UCSD-AML1 (cell line): Measurements from ENCODE around the gene NUP210L.
"Not testable (repeated sequence)": the region's sequence is repeated elsewhere in the genome, so short reads cannot be mapped to it uniquely, and the experiment has no call there.

ENCODE experiments used
- DNase-seq: peaks from one replicate; lab custom pipeline; 2025; ENCODE audit not compliant: unreplicated experiment; lab: John Stamatoyannopoulos, UW

Gene NUP210L

DNA sequence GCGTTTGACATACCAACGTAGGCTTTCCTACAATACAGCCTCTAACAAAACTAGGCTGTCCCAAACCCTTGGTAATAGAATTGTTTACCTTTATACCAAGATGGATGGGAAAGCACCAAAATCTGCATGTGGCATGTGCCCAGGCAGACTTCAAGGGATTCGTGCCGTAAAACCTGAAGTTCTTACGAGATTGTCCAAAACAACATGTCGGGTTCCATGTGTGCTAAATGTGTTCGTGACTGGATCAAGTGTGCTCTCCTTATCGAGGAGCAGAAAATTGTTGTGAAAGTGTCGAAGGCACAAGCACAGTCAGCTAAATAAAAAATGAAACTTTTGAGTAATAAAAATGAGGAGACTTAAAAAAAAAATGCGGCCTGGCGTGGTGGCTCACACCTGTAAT, 159.2 kb downstream of the NUP210L start:
- no peak for DNase-seq

DNA sequence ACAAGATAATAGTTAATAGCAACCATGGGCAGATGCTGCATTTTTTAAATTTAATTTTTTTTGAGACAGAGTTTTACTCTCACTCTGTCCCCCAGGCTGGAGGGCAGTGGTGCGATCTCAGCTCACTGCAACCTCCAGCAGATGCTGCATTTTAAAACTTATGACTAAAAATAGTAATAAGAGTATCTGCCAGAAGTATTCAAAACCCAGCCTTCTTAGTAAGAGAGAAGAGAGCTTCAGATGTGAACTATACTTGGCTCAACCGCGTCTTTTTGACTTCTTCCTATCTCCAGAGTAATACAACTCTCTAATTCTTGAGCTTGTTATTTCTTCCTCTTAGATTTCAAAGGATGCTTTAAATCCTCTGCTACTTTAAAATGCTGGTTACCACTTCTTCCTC, 159.7 kb downstream of the NUP210L start:
- no peak for DNase-seq

DNA sequence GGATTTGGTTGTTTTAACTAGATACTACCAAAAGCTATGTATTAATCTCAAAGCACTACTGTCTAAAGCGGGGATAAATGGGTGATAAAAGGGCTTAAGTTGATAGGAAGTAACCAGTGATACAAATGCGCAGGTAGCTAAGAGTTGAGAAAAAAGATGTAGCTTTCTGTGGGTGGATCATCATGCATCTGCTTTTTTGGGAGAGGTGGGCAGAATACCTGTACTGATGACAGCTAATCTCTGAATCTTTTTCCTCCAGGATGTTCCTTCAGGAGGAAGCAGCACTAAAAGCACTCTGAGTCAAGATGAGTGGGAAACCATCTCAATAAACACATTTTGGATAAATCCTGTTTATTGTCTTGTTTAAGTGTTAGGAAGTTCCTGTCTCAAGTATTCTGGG, 163.1 kb downstream of the NUP210L start:
- no peak for DNase-seq

DNA sequence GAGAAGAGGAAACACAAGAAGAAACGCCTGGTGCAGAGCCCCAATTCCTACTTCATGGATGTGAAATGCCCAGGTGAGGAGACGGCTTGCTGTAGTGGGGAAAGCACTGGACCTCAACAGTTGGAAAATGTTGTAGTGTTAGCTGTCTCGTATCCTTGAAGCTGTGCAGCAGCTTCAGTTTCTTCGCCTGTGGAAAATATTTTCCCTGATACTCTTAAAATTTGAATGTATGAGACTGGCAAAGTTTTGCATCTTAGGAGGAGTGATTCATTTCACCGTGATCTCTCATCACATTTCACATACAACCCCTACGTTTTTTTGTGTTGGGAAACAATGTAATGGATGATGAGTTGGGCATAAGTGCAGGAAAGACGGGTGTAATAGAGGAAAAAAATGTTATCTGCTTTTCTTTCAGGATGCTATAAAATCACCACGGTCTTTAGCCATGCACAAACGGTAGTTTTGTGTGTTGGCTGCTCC, 163.7 kb downstream of the NUP210L start:
- DNase-seq, result no peak

DNA sequence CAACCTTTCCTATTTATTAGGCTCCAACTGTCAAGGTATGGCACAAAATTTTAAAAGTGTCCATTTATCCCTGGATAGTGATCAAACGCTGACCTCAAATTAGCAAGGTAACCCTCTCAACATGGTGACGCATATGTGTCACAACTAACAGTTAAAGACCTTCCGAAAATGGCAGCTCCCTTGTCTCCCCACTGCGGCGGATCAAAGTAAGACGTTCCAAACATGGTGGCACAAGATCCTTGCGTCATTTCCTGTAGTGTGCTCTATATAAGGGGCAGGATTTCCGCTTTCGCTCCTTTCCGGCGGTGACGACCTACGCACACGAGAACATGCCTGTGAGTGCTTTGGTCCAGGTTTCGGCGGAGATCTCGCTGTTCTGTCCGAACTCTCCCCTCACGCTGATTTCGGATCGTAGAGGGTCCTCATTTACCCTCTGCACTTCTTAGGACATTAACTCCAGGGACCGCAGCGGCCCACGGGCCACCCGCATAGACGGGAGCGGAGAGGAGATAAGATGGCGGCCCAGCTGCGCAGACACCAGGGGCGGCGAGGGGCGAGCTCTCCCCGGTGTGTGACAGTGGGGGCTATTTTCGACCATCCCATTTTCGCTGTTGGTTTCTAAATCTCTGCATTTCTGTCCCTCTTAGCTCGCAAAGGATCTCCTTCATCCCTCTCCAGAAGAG, 164.3 kb downstream of the NUP210L start, which contains the start of gene RPS27:
Gene RPS27 (plus strand): TSS at position 295 of the 683 bp plus-strand sequence. CDS start 35 bp downstream, at position 330.
- DNase-seq, result peak; percentile 86

DNA sequence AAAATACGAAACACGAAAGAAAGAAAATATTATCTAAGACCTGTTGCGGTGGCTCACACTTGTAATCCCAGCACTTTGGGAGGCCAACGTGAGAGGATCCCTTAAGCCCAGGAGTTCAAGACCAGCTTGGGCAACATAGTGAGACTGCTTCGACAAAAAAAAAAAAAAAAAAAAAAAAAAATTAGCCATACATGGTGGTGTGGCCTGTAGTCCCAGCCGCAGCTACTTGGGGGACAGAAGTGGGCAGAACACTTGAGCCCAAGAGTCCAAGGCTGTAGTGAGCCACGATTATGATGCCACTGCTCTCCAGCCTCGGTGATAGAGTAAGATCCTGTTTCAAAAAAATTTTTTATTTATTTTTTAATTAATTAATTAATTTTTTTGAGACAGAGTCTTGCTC, 167.3 kb downstream of the NUP210L start:
- no peak for DNase-seq

DNA sequence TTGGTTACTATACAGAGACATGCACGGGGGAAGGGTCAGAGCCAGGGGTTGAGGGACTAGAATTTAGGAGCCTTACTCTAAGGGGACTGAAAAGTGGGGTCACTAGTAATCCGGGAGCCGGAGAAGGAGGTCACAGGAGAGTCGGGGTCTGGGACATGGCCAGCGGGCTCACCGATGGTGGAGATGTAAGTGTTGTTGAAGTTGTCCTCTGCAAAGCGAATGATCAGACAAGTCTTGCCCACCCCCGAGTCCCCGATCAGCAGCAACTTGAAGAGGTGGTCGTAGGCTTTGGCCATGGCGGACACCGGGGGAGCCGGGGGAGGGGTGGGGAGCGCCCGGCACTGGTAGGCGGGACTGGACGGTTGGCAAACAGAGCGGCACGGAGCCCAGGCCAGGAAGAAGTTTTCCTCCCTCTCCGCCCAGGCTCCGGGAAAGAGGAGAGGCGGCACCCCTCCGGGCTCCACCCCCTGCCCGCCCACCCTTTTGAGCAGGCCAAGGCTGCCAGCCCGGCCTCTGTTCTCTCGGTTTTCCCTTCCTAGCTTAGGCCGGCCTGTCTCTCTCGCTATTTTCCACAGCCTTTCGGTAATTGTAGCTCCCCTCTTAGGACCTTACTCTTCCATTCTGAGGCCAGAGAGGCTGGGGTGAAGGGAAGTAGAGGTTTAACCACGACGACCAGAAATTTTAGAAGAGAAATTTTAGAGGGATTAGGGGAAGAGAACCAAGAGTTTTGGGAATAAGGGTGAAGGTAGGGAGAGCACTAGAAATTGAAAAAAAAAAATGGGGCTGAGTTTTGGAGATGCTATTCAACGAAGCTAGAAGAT, 168.7 kb downstream of the NUP210L start, which contains the start of gene RAB13:
Gene RAB13 (minus strand): TSS at position 399 of the 821 bp plus-strand sequence. CDS start 103 bp downstream, at position 296.
- peak; percentile 79 for DNase-seq

DNA sequence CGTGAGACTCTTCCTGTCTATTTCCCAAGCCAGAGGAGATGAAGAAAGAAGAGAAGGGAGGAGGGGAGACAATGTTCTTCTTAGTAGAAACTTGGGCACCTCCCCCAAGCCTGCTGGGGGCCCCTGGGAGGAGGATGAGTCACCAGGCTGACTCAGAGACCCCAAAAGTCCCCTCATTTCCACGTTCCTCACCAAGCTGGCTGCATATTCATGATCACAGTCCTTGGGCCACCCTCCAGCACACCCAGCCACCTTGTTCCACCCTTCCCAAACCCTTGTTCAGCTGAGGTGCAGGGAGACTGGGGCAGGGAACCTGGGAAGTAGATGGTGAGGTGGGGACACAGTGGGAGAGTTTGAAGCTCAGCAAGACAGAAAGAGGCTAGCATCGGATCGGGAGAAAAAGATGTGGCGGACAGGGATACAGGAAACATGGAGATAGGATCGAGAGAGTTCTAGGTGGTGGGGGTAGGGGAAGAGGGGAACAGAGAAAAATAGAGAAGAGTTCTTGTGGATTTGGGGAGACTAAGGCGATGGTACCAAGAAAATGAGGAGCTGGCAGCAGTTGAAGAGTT, 169.4 kb downstream of the NUP210L start:
- DNase-seq, result no peak

DNA sequence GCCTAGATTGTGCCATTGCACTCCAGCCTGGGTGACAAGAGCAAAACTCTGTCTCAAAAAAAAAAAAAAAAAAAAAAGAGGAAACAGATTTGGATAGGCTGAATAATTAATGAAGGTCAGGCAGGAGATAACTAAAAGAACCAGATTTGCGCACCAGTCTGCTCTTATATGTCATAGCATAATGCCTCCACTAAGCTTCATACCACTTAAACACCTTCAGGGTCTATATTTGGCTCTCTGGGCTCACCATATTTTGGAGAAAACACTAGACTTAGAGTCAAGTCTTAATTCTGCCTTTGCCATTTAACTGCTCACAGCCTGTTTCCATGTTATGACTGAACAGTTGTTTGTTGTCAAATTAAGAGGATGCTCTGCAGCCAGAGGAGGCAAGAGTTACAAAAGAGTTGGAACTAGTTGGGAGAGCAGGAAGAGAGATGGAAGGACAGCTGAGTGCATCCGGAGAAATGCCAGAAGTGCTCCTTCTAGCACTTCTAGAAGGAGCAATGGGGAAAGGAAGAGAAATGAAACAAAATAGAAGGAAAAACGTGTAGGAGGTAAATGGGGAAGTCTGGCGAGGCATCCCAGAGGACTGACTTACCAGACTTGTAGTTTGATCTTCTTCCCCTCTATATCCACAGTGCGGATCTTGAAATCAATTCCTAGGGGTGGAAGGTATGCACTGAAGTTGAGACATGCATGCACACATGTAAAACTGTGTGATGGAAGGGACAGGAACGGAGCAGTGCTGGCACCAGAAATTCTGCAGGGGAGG, 170.6 kb downstream of the NUP210L start:
- DNase-seq, result no peak

DNA sequence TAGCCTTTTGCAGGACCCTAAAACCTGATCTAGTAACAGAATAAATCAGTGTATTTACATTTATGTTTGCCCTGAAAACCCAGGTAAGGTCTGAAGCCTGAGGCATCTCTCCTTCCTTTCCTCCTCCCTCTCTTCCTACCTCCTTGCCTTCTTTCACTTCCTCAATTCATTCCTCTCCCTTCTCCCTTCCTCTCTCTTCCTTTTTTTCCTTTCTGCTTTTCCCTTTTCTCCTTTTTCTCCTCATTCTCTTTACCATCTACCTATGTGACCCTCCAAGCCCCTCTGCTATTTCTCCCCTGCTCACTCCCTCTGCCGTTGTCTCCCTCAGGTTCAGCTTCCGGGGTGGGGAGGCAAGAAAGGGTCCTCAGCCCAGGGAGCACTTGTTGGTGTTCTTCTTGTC, 173.1 kb downstream of the NUP210L start:
- not testable (repeated sequence) for DNase-seq

DNA sequence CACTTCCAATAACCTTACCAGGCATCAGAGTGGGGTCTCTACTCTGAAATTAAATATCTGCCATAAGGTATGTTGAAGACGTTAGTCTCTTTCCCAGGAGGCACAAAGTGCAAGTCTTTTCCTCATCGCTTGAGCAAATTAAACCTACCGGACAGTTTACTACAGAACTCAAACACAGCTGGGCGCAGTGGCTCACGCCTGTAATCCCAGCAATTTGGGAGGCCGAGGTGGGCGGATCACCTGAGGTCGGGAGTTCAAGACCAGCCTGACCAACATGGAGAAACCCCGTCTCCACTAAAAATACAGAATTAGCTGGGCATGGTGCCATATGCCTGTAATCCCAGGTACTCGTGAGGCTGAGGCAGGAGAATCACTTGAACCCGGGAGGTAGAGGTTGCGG, 175.8 kb downstream of the NUP210L start:
- DNase-seq, result not testable (repeated sequence)

DNA sequence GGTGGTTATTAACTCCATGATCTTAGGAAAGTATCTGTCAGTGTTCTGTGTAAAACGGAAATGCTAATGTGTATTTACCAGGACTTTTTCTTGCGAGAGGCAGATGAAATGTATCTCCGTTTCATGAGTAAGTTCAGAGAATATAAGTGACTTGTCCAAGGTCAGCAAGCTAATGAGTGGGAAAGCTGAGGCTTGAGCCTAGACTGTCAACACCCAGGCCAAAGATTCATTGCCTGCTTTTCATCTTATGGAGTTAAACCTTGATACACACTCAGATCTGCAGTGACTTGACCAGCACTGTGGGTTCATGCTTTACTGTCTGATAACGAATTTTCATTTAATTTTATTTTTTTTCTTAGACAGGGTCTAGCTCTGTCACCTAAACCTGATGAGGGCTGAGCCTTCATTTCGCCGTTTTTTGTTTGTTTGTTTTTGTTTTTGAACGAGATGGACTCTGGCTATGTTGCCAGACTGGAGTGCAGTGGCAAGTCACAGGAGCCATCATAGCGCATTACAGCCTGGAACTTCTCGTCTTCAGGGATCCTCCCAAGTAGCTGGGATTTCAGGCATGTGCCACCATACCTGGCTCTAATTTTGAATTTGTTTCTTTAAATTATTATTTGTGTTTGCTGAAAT, 176.5 kb downstream of the NUP210L start:
- no peak for DNase-seq

DNA sequence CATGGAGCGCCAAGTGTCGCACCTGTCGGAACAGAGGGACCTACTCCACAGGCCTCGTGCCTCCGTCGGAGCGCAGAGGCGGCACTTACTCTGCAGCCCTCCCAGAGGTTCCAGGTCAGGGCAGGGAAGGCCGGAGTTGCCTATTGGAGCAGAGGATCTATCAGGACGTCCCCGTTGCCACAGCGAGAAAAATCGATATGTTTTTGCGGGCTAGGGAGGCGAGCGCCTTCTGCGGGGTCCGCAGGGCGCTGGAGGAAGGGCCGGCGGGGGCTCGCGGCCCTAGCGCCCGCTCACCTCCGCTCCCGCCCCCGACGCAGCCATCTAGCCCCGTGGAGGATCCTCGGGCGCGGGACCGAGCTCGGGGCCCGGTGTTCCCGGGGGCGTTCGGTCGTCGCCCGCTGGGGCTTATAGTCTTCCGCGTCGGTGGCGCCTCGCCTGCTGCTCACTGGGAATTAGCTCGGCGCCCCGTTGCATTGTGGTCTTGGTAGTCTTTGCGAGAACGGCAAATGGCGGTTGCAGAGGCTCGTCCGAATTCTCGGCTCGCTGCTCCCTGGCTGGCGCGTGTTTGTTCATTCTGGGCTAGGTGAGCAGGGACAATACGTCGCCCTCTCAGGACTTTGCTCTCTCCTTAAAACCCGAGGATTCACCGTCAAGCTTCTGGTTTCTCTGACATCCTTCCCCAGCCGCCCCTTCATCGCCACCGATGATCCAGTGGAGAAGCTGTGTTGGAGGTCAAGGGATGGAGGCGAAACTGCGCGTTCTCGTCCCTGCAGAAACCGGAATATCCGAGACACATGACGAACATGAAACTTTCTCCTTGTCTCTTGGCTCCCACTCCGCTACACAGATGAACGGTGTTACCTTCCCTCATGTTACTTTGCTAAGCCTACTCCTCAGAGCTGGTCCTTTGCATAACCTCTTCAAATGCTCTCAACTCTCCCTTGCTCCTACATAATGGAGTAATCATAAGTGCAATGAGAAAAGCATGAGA, 177.3 kb downstream of the NUP210L start, which contains the start of gene JTB:
Gene JTB (minus strand): TSS at position 425 of the 991 bp plus-strand sequence. CDS start 422 bp downstream, at position 3.
- DNase-seq, result peak; percentile 84

DNA sequence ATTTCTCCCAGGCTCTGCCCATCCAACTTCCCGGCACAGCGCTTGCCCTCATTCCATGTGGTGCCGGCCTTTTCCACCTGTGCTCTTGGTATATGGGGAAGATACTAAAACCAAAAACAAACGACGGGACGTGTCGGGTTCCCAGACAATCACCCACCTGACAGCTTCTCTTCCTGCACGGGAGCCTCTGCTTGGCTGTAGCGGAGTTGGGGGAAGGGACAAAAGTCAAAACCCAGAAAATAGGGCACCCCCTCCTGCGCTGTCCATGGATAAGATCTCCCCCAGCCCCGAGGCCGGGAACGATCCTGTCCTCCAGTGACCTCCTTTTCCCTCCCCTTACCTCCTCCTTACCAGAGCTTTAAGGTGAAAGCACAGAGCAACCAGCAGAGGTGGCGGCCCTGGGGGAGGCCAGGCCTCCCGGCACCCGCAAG, 178.0 kb downstream of the NUP210L start:
- DNase-seq, result no peak

DNA sequence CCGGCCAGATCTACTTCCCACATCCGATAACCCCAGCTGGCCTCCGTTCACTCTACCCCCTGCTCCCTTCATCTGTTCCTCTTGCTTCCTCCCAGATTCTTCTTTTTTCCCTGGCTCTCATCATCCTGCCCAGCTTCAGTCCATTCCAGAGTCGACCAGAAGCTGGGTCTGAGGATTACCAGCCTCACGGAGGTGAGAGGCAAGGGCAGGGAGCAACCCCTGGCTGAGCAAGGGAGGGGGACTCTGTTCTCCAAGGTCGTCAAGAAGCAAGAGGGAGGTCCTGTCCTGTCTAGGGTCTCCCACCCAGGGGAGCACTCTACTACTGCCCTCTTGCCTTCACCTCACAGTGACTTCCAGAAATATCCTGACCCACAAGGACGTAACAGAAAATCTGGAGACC, 181.3 kb downstream of the NUP210L start:
- no peak for DNase-seq

DNA sequence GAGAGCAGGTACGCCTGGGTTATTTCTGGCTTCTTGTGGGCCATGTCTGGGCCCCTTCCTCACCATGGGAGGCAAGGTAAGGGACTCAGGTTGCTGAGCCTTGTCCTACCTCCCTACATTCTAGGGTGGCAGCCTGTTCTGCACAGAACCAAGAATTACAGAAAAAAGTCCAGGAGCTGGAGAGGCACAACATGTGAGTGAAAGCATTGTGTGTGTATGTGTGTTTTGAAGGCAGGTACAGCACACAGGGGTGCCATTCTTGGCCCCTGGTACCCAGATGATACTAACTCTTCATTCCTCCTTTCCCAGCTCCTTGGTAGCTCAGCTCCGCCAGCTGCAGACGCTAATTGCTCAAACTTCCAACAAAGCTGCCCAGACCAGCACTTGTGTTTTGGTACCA, 181.8 kb downstream of the NUP210L start:
- no peak for DNase-seq

DNA sequence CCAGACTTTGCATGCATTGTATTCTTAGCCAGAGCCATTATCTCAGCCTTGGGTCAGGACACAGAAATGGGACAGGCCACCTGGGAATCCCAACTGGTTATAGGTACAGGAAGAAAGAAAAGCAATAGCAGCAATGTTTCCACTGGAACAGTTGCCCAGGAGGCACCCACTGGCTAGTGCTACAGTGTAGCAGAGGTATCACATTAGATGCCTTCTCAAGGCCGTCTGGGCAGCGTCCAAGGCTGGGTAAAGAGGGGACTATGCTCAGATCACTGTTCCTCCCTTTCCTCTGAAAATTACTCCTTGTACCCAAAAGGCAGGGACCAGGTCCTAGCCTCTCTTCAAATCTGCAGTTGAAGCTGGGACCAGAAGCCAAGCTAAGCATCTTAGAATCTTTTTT, 184.5 kb downstream of the NUP210L start:
- no peak for DNase-seq

DNA sequence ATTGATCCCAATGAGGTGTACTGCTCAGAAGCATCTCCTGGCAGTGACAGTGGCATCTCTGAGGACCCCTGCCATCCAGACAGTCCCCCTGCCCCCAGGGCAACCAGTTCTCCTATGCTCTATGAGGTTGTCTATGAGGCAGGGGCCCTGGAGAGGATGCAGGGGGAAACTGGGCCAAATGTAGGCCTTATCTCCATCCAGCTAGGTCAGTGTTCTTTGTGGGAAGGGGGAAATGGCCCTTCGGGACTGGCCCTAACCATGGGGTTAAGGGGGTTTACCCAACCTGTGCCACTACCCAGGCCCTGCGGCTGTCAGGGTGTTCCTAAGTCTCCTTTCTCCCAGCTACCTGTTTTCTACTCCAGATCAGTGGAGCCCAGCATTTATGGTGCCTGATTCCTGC, 185.9 kb downstream of the NUP210L start:
- no peak for DNase-seq

DNA sequence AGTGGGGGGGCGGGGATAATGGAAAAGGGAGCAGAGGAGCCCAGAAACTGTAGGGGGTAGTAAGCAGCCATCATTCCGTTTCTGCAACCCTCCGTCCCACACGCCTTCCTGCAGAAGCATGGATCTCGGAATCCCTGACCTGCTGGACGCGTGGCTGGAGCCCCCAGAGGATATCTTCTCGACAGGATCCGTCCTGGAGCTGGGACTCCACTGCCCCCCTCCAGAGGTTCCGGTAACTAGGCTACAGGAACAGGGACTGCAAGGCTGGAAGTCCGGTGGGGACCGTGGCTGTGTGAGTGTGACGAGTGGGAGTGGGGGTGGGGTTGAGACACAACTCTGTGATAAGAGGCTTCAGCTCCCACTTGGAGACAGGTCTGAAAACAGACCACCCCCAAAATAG, 186.5 kb downstream of the NUP210L start:
- DNase-seq, result peak; percentile 32
